ENCODE results near the gene UROS.

UROS gene

GRCh38 chr10:125785791-125786190, 37.3 kb downstream of the UROS start:
- DNase-seq = no peak

GRCh38 chr10:125783957-125784356, 39.1 kb downstream of the UROS start:
- no peak for DNase-seq

- no peak for DNase-seq
Observed at GRCh38 chr10:125783408-125783807, 39.6 kb downstream of the UROS start.

- no peak for DNase-seq
Observed at GRCh38 chr10:125782616-125783015, 40.4 kb downstream of the UROS start.

GRCh38 chr10:125782054-125782453, 41.0 kb downstream of the UROS start:
- no peak for DNase-seq

GRCh38 chr10:125781374-125781773, 41.7 kb downstream of the UROS start:
- DNase-seq = no peak

GRCh38 chr10:125779403-125780327, 43.4 kb downstream of the UROS start:
- peak; percentile 39 for DNase-seq

GRCh38 chr10:125778556-125778955, 44.5 kb downstream of the UROS start:
- no peak for DNase-seq

- DNase-seq = no peak
Observed at GRCh38 chr10:125777806-125778205, 45.3 kb downstream of the UROS start.

GRCh38 chr10:125775491-125776106, 47.5 kb downstream of the UROS start, which contains the start of gene MMP21:
Gene MMP21 (minus strand): TSS chr10:125775821. CDS start chr10:125775821, 0 bp downstream.
- DNase-seq = no peak

- DNase-seq = no peak
Observed at GRCh38 chr10:125774581-125775191, 48.4 kb downstream of the UROS start.

- no peak for DNase-seq
Observed at GRCh38 chr10:125773687-125774543, 49.1 kb downstream of the UROS start.

GRCh38 chr10:125772864-125773180, 50.2 kb downstream of the UROS start:
- DNase-seq = no peak

GRCh38 chr10:125772112-125772863, 50.8 kb downstream of the UROS start:
- DNase-seq = no peak

GRCh38 chr10:125770844-125771243, 52.2 kb downstream of the UROS start:
- no peak for DNase-seq

GRCh38 chr10:125769175-125769574, 53.9 kb downstream of the UROS start:
- DNase-seq = no peak

GRCh38 chr10:125768219-125768855, 54.7 kb downstream of the UROS start:
- no peak for DNase-seq

- DNase-seq = no peak
Observed at GRCh38 chr10:125766511-125766910, 56.5 kb downstream of the UROS start.

- no peak for DNase-seq
Observed at GRCh38 chr10:125765835-125766234, 57.2 kb downstream of the UROS start.

GRCh38 chr10:125762692-125763648, 60.1 kb downstream of the UROS start:
- no peak for DNase-seq
